Measurements from ENCODE around the gene ZDHHC18.

DNA sequence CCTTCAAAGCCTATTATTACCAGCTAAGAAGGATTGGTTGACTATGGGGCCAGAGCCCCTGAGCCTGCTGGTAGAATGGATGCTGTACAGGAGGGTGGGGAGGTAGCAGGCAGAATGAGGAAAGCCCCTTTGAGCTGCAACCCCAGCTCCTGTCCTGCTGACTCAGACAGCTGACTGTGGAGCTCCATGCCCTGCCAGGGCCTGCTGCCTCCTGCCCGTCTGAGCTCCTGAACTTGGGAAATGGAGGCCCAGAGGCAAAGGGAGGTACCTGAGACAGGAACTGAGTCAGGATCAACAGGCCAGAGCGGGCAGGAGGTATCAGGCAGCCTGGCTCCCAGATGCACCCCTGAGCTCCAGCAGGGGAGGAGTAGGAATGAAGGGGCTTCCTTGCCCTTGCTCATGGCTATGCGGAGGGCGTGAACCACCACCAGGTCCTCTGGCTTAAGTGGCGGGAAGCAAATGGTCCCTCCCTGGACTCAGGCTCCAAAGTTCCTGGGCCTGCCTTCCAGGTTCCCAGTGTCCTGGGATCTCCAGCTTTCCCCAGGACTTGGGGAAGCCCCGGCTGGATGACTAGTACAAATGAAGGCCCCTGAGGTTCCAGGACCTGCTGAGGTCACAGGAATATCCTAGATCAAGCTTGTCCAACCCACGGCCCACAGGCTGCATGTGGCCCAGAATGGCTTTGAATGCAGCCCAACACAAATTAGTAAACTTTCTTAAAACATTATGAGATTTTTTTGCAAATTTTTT, 32.6 kb downstream of the ZDHHC18 start:
- TF ChIP-seq POLR2AphosphoS5 (IDR thresholded peaks at IDR 0.05; ENCODE audit: low read depth, low read length) (no peak), TAF1 (IDR thresholded peaks at IDR 0.05; ENCODE audit: borderline replicate concordance, insufficient read depth, low read length) (no peak)
- TF ChIP-seq, protein P1, sequence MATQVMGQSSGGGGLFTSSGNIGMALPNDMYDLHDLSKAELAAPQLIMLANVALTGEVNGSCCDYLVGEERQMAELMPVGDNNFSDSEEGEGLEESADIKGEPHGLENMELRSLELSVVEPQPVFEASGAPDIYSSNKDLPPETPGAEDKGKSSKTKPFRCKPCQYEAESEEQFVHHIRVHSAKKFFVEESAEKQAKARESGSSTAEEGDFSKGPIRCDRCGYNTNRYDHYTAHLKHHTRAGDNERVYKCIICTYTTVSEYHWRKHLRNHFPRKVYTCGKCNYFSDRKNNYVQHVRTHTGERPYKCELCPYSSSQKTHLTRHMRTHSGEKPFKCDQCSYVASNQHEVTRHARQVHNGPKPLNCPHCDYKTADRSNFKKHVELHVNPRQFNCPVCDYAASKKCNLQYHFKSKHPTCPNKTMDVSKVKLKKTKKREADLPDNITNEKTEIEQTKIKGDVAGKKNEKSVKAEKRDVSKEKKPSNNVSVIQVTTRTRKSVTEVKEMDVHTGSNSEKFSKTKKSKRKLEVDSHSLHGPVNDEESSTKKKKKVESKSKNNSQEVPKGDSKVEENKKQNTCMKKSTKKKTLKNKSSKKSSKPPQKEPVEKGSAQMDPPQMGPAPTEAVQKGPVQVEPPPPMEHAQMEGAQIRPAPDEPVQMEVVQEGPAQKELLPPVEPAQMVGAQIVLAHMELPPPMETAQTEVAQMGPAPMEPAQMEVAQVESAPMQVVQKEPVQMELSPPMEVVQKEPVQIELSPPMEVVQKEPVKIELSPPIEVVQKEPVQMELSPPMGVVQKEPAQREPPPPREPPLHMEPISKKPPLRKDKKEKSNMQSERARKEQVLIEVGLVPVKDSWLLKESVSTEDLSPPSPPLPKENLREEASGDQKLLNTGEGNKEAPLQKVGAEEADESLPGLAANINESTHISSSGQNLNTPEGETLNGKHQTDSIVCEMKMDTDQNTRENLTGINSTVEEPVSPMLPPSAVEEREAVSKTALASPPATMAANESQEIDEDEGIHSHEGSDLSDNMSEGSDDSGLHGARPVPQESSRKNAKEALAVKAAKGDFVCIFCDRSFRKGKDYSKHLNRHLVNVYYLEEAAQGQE (IDR thresholded peaks at IDR 0.05; ENCODE audit: insufficient read depth in 1 of 2, low read depth in 2 of 2, low read length in 2 of 2), result no peak
